ENCODE data around the gene PPFIBP1.
A peak's percentile ranks its signal among the peaks of the same experiment; 100 is the strongest.
"Not testable (repeated sequence)": the region's sequence is repeated elsewhere in the genome, so short reads cannot be mapped to it uniquely, and the experiment has no call there.

Gene PPFIBP1

GRCh38 chr12:27566626-27567025 lies 42.6 kb downstream of the PPFIBP1 start:
- DNase-seq (ENCODE audit: low spot score): no peak

- DNase-seq (ENCODE audit: low spot score): peak; percentile 63
Observed at GRCh38 chr12:27571463-27571862, 47.5 kb downstream of the PPFIBP1 start.

GRCh38 chr12:27572486-27573255 lies 48.7 kb downstream of the PPFIBP1 start:
- DNase-seq (ENCODE audit: low spot score): no peak

- peak; percentile 97 for DNase-seq (ENCODE audit: low spot score)
Observed at GRCh38 chr12:27573972-27574371, 50.0 kb downstream of the PPFIBP1 start.

GRCh38 chr12:27575090-27575761 lies 51.2 kb downstream of the PPFIBP1 start:
- no peak for DNase-seq (ENCODE audit: low spot score)

GRCh38 chr12:27575762-27576118 lies 51.7 kb downstream of the PPFIBP1 start:
- no peak for DNase-seq (ENCODE audit: low spot score)

GRCh38 chr12:27576667-27577347 lies 52.8 kb downstream of the PPFIBP1 start:
- no peak for DNase-seq (ENCODE audit: low spot score)

GRCh38 chr12:27577688-27578087 lies 53.7 kb downstream of the PPFIBP1 start:
- peak; percentile 40 for DNase-seq (ENCODE audit: low spot score)

GRCh38 chr12:27578689-27579372 lies 54.8 kb downstream of the PPFIBP1 start:
- DNase-seq (ENCODE audit: low spot score): no peak

- DNase-seq (ENCODE audit: low spot score): no peak
Observed at GRCh38 chr12:27580561-27581330, 56.7 kb downstream of the PPFIBP1 start.

- not testable (repeated sequence) for DNase-seq (ENCODE audit: low spot score)
Observed at GRCh38 chr12:27581331-27581671, 57.3 kb downstream of the PPFIBP1 start.

- DNase-seq (ENCODE audit: low spot score): not testable (repeated sequence)
Observed at GRCh38 chr12:27581833-27582232, 57.8 kb downstream of the PPFIBP1 start.

- DNase-seq (ENCODE audit: low spot score): not testable (repeated sequence)
Observed at GRCh38 chr12:27582445-27582844, 58.4 kb downstream of the PPFIBP1 start.

GRCh38 chr12:27583057-27583797 lies 59.2 kb downstream of the PPFIBP1 start:
- no peak for DNase-seq (ENCODE audit: low spot score)

GRCh38 chr12:27583981-27584380 lies 60.0 kb downstream of the PPFIBP1 start:
- DNase-seq (ENCODE audit: low spot score): peak; percentile 55

- no peak for DNase-seq (ENCODE audit: low spot score)
Observed at GRCh38 chr12:27585739-27586265, 61.8 kb downstream of the PPFIBP1 start.

- peak; percentile 37 for DNase-seq (ENCODE audit: low spot score)
Observed at GRCh38 chr12:27588075-27588730, 64.2 kb downstream of the PPFIBP1 start.

- no peak for DNase-seq (ENCODE audit: low spot score)
Observed at GRCh38 chr12:27588776-27589175, 64.8 kb downstream of the PPFIBP1 start.

- no peak for DNase-seq (ENCODE audit: low spot score)
Observed at GRCh38 chr12:27589419-27589818, 65.4 kb downstream of the PPFIBP1 start.

- not testable (repeated sequence) for DNase-seq (ENCODE audit: low spot score)
Observed at GRCh38 chr12:27591698-27592097, 67.7 kb downstream of the PPFIBP1 start.
